ENCODE data around the gene CYP4F2. TPM values are rescaled to one million over a fixed set of nuclear protein-coding genes. Genes with fewer than 3 reads are reported as not detected.

CYP4F2 gene
- total and polyA plus RNA-seq, 10 of the 15 experiments (the other 5 are each of a cell fraction or from before 2014, with no cell fraction given): 0.08 to 3.5 (median 0.63) TPM

- TF ChIP-seq ZNF687 (IDR thresholded peaks at IDR 0.05): no peak
- no peak for TF ChIP-seq CBX5 (IDR thresholded peaks at IDR 0.05; ENCODE audit: low read depth)
- no peak for TF ChIP-seq E4F1 (IDR thresholded peaks at IDR 0.05; ENCODE audit: borderline replicate concordance, partially characterized antibody)
- no peak for TF ChIP-seq ATF2 (IDR thresholded peaks at IDR 0.05; ENCODE audit: low read length)
- no peak for TF ChIP-seq CREB1 (IDR thresholded peaks at IDR 0.05; ENCODE audit: low read depth)
Observed at GRCh38 chr19:15915109-15915508, 17.2 kb upstream of the CYP4F2 start (continued).

Measured in GM12878 (cell line).